Measurements from ENCODE around the gene GRM2.

Gene GRM2

GRCh38 chr3:51705276-51706020 lies 1.4 kb upstream of the GRM2 start:
- ATAC-seq (ENCODE audit: low read depth) = no peak
- peaks cover 22% of the 10 kb centered on the region for H3K36me3 Mint-ChIP-seq
- no peaks in the 10 kb centered on the region for H3K27me3 Mint-ChIP-seq
- peaks cover 7% of the 10 kb centered on the region for H3K4me1 Mint-ChIP-seq
- no peak overlapping the region for H3K4me3 Mint-ChIP-seq
- no peaks in the 10 kb centered on the region for H3K9me3 Mint-ChIP-seq
- DNase-seq (ENCODE audit: low spot score in 2 of 2) = no peak
- H3K27ac Mint-ChIP-seq = no peak overlapping the region

DNA sequence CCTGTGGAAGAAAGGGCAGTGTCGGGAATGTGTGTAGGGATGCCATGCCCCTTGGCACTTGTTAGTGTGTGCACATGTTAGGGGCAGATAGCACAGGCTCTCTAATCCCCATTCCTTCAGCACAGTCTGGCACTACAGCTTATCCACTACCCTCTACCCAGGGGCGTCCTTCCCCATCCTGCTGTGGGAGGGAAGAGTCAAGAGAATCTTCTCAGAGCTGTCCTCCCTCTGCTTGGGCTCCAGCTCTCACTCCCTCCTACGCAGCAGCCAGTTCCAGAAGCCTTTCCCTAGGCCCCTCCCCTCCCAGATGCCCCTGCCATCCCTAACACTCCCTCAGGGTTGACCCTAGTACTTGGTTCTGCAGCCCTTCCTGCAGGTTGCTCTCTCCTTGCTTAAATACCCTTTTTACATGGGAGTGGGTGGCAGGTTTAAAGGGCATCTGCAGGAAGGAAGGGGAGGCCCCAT lies 815 bp upstream of the GRM2 start:
- ATAC-seq (ENCODE audit: low read depth) (no peak), DNase-seq (ENCODE audit: low spot score in 2 of 2) (no peak)
- Mint-ChIP-seq H3K9me3 (no peaks in the 10 kb centered on the region), H3K27me3 (no peaks in the 10 kb centered on the region), H3K4me1 (peaks cover 7% of the 10 kb centered on the region), H3K4me3 (no peak overlapping the region), H3K36me3 (peaks cover 19% of the 10 kb centered on the region), H3K27ac (no peak overlapping the region)

- ATAC-seq (ENCODE audit: low read depth) (no peak), DNase-seq (ENCODE audit: low spot score in 2 of 2) (no peak)
- H3K9me3 Mint-ChIP-seq = no peaks in the 10 kb centered on the region
- H3K27me3 Mint-ChIP-seq = no peaks in the 10 kb centered on the region
- H3K36me3 Mint-ChIP-seq = peaks cover 11% of the 10 kb centered on the region
- H3K27ac Mint-ChIP-seq = no peak overlapping the region
- H3K4me1 Mint-ChIP-seq = peaks cover 7% of the 10 kb centered on the region
- H3K4me3 Mint-ChIP-seq = no peak overlapping the region
These were observed 1.5 kb downstream of the GRM2 start for GRCh38 chr3:51708216-51708845.

DNA sequence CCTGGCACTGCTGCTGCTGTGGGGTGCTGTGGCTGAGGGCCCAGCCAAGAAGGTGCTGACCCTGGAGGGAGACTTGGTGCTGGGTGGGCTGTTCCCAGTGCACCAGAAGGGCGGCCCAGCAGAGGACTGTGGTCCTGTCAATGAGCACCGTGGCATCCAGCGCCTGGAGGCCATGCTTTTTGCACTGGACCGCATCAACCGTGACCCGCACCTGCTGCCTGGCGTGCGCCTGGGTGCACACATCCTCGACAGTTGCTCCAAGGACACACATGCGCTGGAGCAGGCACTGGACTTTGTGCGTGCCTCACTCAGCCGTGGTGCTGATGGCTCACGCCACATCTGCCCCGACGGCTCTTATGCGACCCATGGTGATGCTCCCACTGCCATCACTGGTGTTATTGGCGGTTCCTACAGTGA lies 2.1 kb downstream of the GRM2 start:
- no peak overlapping the region for H3K27ac Mint-ChIP-seq

GRCh38 chr3:51709675-51710074 lies 2.8 kb downstream of the GRM2 start:
- H3K4me3 Mint-ChIP-seq = no peak overlapping the region

More for the DNA sequence above, 2.1 kb downstream of the GRM2 start:
- ATAC-seq (ENCODE audit: low read depth) (no peak), DNase-seq (ENCODE audit: low spot score in 2 of 2) (no peak)
- H3K27me3 Mint-ChIP-seq = no peaks in the 10 kb centered on the region
- peaks cover 7% of the 10 kb centered on the region for H3K4me1 Mint-ChIP-seq
- H3K9me3 Mint-ChIP-seq = no peaks in the 10 kb centered on the region
- H3K36me3 Mint-ChIP-seq = peaks cover 9% of the 10 kb centered on the region
- H3K4me3 Mint-ChIP-seq = no peak overlapping the region

GRCh38 chr3:51710631-51711351 lies 3.9 kb downstream of the GRM2 start:
- Mint-ChIP-seq H3K4me3 (no peak overlapping the region), H3K27ac (no peak overlapping the region), H3K9me3 (no peaks in the 10 kb centered on the region), H3K36me3 (peaks cover 4% of the 10 kb centered on the region), H3K27me3 (no peaks in the 10 kb centered on the region), H3K4me1 (peaks cover 2% of the 10 kb centered on the region)
- DNase-seq (ENCODE audit: low spot score in 2 of 2) (no peak), ATAC-seq (ENCODE audit: low read depth) (no peak)

More at GRCh38 chr3:51709675-51710074, 2.8 kb downstream of the GRM2 start:
- Mint-ChIP-seq H3K4me1 (peaks cover 5% of the 10 kb centered on the region), H3K27me3 (no peaks in the 10 kb centered on the region), H3K36me3 (peaks cover 6% of the 10 kb centered on the region), H3K9me3 (no peaks in the 10 kb centered on the region), H3K27ac (peak overlapping the region; percentile 36)
- no peak for ATAC-seq (ENCODE audit: low read depth)
- DNase-seq (ENCODE audit: low spot score in 2 of 2) = no peak

DNA sequence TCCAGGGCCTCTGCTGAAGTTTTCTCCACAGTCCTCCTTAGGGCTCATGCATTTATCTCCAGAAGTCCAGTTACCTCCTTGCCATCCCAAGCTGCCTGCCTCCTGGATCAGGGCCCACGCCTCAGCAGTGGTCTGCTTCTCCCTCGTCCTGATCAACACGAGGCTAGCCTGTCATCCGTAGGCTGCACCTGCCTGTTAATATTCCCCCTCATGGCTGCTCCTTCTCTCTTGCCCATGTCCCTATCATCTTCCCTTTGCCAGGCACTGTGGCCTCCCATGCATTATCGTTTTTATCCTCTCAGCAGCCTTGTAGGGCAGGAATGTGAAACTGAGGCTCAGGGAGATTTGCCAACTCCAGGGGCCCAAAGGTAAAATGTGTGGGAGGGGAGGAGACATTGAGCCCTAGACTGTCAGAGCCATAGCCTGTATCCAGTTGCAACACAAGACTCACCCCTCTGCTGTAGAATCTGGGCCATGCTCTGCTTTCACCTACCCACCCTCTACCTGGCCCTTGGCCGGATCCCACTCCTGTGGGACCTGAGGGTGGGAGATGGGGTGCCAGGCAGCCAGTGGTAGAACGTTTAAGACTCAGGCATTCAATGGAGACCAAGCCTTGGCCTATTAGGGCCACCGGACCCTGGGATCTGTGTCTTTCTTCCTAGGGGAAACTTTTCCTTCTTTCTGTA lies 4.6 kb downstream of the GRM2 start:
- Mint-ChIP-seq H3K27me3 (peaks cover 2% of the 10 kb centered on the region), H3K4me3 (no peak overlapping the region), H3K27ac (peak overlapping the region; percentile 5), H3K9me3 (no peaks in the 10 kb centered on the region), H3K4me1 (peaks cover 2% of the 10 kb centered on the region), H3K36me3 (peaks cover 4% of the 10 kb centered on the region)
- no peak for ATAC-seq (ENCODE audit: low read depth)
- DNase-seq (ENCODE audit: low spot score in 2 of 2) = no peak

- Mint-ChIP-seq H3K27ac (no peak overlapping the region), H3K36me3 (peaks cover 4% of the 10 kb centered on the region), H3K4me3 (no peak overlapping the region), H3K4me1 (peaks cover 3% of the 10 kb centered on the region), H3K9me3 (no peaks in the 10 kb centered on the region), H3K27me3 (peaks cover 3% of the 10 kb centered on the region)
- DNase-seq (ENCODE audit: low spot score in 2 of 2) (no peak), ATAC-seq (ENCODE audit: low read depth) (no peak)
These were observed 5.2 kb downstream of the GRM2 start for GRCh38 chr3:51712038-51712420.

DNA sequence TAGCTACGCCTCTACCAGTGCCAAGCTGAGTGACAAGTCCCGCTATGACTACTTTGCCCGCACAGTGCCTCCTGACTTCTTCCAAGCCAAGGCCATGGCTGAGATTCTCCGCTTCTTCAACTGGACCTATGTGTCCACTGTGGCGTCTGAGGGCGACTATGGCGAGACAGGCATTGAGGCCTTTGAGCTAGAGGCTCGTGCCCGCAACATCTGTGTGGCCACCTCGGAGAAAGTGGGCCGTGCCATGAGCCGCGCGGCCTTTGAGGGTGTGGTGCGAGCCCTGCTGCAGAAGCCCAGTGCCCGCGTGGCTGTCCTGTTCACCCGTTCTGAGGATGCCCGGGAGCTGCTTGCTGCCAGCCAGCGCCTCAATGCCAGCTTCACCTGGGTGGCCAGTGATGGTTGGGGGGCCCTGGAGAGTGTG lies 5.7 kb downstream of the GRM2 start:
- ATAC-seq (ENCODE audit: low read depth) (no peak), DNase-seq (ENCODE audit: low spot score in 2 of 2) (peak in 1 of 2 donors; percentile 7)

GRCh38 chr3:51712963-51713362 lies 6.1 kb downstream of the GRM2 start:
- DNase-seq (ENCODE audit: low spot score in 2 of 2) = no peak
- ATAC-seq (ENCODE audit: low read depth) = no peak
- Mint-ChIP-seq H3K4me1 (peaks cover 6% of the 10 kb centered on the region), H3K27ac (no peak overlapping the region), H3K36me3 (peaks cover 4% of the 10 kb centered on the region), H3K27me3 (peaks cover 5% of the 10 kb centered on the region), H3K4me3 (no peak overlapping the region), H3K9me3 (no peaks in the 10 kb centered on the region)

More for the DNA sequence above, 5.7 kb downstream of the GRM2 start:
- H3K27ac Mint-ChIP-seq = no peak overlapping the region
- peaks cover 5% of the 10 kb centered on the region for H3K27me3 Mint-ChIP-seq
- H3K36me3 Mint-ChIP-seq = peaks cover 4% of the 10 kb centered on the region
- H3K4me1 Mint-ChIP-seq = peaks cover 6% of the 10 kb centered on the region
- no peak overlapping the region for H3K4me3 Mint-ChIP-seq
- no peaks in the 10 kb centered on the region for H3K9me3 Mint-ChIP-seq

- Mint-ChIP-seq H3K4me1 (peaks cover 7% of the 10 kb centered on the region), H3K9me3 (no peaks in the 10 kb centered on the region), H3K4me3 (no peak overlapping the region), H3K27me3 (peaks cover 5% of the 10 kb centered on the region), H3K27ac (no peak overlapping the region), H3K36me3 (peaks cover 4% of the 10 kb centered on the region)
- no peak for ATAC-seq (ENCODE audit: low read depth)
- DNase-seq (ENCODE audit: low spot score in 2 of 2) = no peak
These were observed 8.5 kb downstream of the GRM2 start for GRCh38 chr3:51715231-51715976.

DNA sequence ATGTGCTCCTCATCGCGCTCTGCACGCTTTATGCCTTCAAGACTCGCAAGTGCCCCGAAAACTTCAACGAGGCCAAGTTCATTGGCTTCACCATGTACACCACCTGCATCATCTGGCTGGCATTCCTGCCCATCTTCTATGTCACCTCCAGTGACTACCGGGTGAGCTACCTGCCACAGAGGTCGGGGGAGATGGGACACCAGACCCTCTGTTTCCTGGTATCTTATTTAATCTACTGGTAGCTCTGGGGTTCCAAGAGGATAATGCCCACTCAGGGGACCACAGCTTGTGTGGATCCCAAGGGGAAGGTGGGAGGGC lies 9.1 kb downstream of the GRM2 start:
- no peak for ATAC-seq (ENCODE audit: low read depth)
- Mint-ChIP-seq H3K27me3 (peaks cover 5% of the 10 kb centered on the region), H3K36me3 (peaks cover 4% of the 10 kb centered on the region), H3K4me3 (no peak overlapping the region), H3K27ac (no peak overlapping the region), H3K9me3 (no peaks in the 10 kb centered on the region), H3K4me1 (peaks cover 7% of the 10 kb centered on the region)
- no peak for DNase-seq (ENCODE audit: low spot score in 2 of 2)

- ATAC-seq (ENCODE audit: low read depth) = no peak
- Mint-ChIP-seq H3K36me3 (peaks cover 4% of the 10 kb centered on the region), H3K4me1 (peaks cover 11% of the 10 kb centered on the region), H3K27ac (no peak overlapping the region), H3K27me3 (peaks cover 5% of the 10 kb centered on the region), H3K9me3 (no peaks in the 10 kb centered on the region), H3K4me3 (no peak overlapping the region)
- no peak for DNase-seq (ENCODE audit: low spot score in 2 of 2)
These were observed 9.9 kb downstream of the GRM2 start for GRCh38 chr3:51716805-51717204.

Measured in memory B cell (primary cell).